Glutamatergic neuron (in vitro differentiated cells): ENCODE data around the gene NOS1. TPM values are rescaled to one million over a fixed set of nuclear protein-coding genes. Genes with fewer than 3 reads are reported as not detected.

Source experiments
- DNase-seq: peaks from one replicate; pipeline ENCODE4 v3.0.0; 2022
- H3K27ac Mint-ChIP-seq: one replicate; pipeline ENCODE4 v1.8.0; 2020; ENCODE audit warnings: mild to moderate bottlenecking, mixed read lengths, inconsistent platforms; ENCODE audit not compliant: unreplicated experiment
- H3K27me3 Mint-ChIP-seq: one replicate; pipeline ENCODE4 v1.8.0; 2020; ENCODE audit warnings: mild to moderate bottlenecking, moderate library complexity, mixed read lengths, inconsistent platforms; ENCODE audit not compliant: unreplicated experiment
- H3K36me3 Mint-ChIP-seq: one replicate; pipeline ENCODE4 v1.8.0; 2020; ENCODE audit warnings: mild to moderate bottlenecking, mixed read lengths, inconsistent platforms; ENCODE audit not compliant: unreplicated experiment
- H3K4me1 Mint-ChIP-seq: one replicate; pipeline ENCODE4 v1.8.0; 2020; ENCODE audit warnings: mild to moderate bottlenecking, low read depth, mixed read lengths, inconsistent platforms; ENCODE audit not compliant: unreplicated experiment
- H3K4me3 Mint-ChIP-seq: one replicate; pipeline ENCODE4 v1.8.0; 2020; ENCODE audit warnings: mild to moderate bottlenecking, mixed read lengths, inconsistent platforms; ENCODE audit not compliant: unreplicated experiment
- H3K9me3 Mint-ChIP-seq: one replicate; pipeline ENCODE4 v1.8.0; 2020; ENCODE audit warnings: mild to moderate bottlenecking, moderate library complexity, mixed read lengths, inconsistent platforms; ENCODE audit not compliant: unreplicated experiment
- CTCF ChIP-seq: fragments of 200-600 bp; sonication (generic); IDR thresholded peaks from one replicate; pipeline ENCODE4 v1.5.0; 2021; ENCODE audit not compliant: partially characterized antibody, unreplicated experiment
- total RNA-seq: library from RNA; stranded (reverse); fragmentation: NEBNext Ultra II Directional; extraction: Animal tissue kit (Norgen Biotek cat#: 25700); gene quantifications from one replicate; pipeline ENCODE4 v1.2.1, GENCODE V29; 2021; ENCODE audit not compliant: unreplicated experiment

NOS1 gene
- total RNA-seq, 1 donor from 2014 or later = 0.96 TPM

GRCh38 chr12:117329756-117330155 lies 31.7 kb downstream of the NOS1 start:
- Mint-ChIP-seq H3K27me3 (peaks cover 4% of the 10 kb centered on the region), H3K4me1 (peaks cover 13% of the 10 kb centered on the region), H3K27ac (no peak overlapping the region), H3K36me3 (no peaks in the 10 kb centered on the region), H3K9me3 (peaks cover 9% of the 10 kb centered on the region), H3K4me3 (no peak overlapping the region)
- TF ChIP-seq CTCF = no peak
- DNase-seq = no peak

- H3K27ac Mint-ChIP-seq = no peak overlapping the region
- peaks cover 4% of the 10 kb centered on the region for H3K27me3 Mint-ChIP-seq
- H3K36me3 Mint-ChIP-seq = no peaks in the 10 kb centered on the region
- H3K4me1 Mint-ChIP-seq = peaks cover 7% of the 10 kb centered on the region
- no peak overlapping the region for H3K4me3 Mint-ChIP-seq
- no peak for TF ChIP-seq CTCF
- no peak for DNase-seq
- H3K9me3 Mint-ChIP-seq = peaks cover 9% of the 10 kb centered on the region
Observed at GRCh38 chr12:117328556-117329100, 32.8 kb downstream of the NOS1 start.

GRCh38 chr12:117322428-117322827 lies 39.0 kb downstream of the NOS1 start:
- no peak overlapping the region for H3K27ac Mint-ChIP-seq
- no peak for TF ChIP-seq CTCF
- H3K4me1 Mint-ChIP-seq = no peaks in the 10 kb centered on the region
- H3K27me3 Mint-ChIP-seq = peaks cover 4% of the 10 kb centered on the region
- H3K36me3 Mint-ChIP-seq = no peaks in the 10 kb centered on the region
- H3K9me3 Mint-ChIP-seq = peaks cover 2% of the 10 kb centered on the region
- no peak overlapping the region for H3K4me3 Mint-ChIP-seq
- no peak for DNase-seq

GRCh38 chr12:117321572-117321971 lies 39.9 kb downstream of the NOS1 start:
- H3K4me3 Mint-ChIP-seq = no peak overlapping the region
- DNase-seq = no peak

GRCh38 chr12:117318591-117318990 lies 42.8 kb downstream of the NOS1 start:
- Mint-ChIP-seq H3K27me3 (peaks cover 2% of the 10 kb centered on the region), H3K9me3 (peaks cover 5% of the 10 kb centered on the region), H3K4me1 (no peaks in the 10 kb centered on the region), H3K36me3 (no peaks in the 10 kb centered on the region), H3K27ac (no peak overlapping the region), H3K4me3 (no peak overlapping the region)
- no peak for DNase-seq
- no peak for TF ChIP-seq CTCF

More at GRCh38 chr12:117321572-117321971, 39.9 kb downstream of the NOS1 start:
- no peaks in the 10 kb centered on the region for H3K36me3 Mint-ChIP-seq
- H3K27ac Mint-ChIP-seq = no peak overlapping the region
- H3K4me1 Mint-ChIP-seq = no peaks in the 10 kb centered on the region
- H3K27me3 Mint-ChIP-seq = peaks cover 4% of the 10 kb centered on the region
- peaks cover 2% of the 10 kb centered on the region for H3K9me3 Mint-ChIP-seq
- no peak for TF ChIP-seq CTCF
